ENCODE data around the gene TUBGCP4.

The TUBGCP4 gene

GRCh38 chr15:43433661-43434303 is 62.9 kb downstream of the TUBGCP4 start:
- no peak overlapping the region for H3K4me3 ChIP-seq
- H3K9me3 ChIP-seq: no peaks in the 10 kb centered on the region
- intact Hi-C loops (cut with DNase I; ENCODE audit: low total_unique reads): no loop called here
- no peak overlapping the region for H3K27ac ChIP-seq
- TF ChIP-seq, protein P1, sequence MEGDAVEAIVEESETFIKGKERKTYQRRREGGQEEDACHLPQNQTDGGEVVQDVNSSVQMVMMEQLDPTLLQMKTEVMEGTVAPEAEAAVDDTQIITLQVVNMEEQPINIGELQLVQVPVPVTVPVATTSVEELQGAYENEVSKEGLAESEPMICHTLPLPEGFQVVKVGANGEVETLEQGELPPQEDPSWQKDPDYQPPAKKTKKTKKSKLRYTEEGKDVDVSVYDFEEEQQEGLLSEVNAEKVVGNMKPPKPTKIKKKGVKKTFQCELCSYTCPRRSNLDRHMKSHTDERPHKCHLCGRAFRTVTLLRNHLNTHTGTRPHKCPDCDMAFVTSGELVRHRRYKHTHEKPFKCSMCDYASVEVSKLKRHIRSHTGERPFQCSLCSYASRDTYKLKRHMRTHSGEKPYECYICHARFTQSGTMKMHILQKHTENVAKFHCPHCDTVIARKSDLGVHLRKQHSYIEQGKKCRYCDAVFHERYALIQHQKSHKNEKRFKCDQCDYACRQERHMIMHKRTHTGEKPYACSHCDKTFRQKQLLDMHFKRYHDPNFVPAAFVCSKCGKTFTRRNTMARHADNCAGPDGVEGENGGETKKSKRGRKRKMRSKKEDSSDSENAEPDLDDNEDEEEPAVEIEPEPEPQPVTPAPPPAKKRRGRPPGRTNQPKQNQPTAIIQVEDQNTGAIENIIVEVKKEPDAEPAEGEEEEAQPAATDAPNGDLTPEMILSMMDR (IDR thresholded peaks at IDR 0.05): no peak
- no peaks in the 10 kb centered on the region for H3K27me3 ChIP-seq
- peaks cover 19 to 74% (median 52%) of the 10 kb centered on the region in 3 donors for H3K36me3 ChIP-seq
- no peaks in the 10 kb centered on the region for H3K4me1 ChIP-seq
- no peak for DNase-seq

DNA sequence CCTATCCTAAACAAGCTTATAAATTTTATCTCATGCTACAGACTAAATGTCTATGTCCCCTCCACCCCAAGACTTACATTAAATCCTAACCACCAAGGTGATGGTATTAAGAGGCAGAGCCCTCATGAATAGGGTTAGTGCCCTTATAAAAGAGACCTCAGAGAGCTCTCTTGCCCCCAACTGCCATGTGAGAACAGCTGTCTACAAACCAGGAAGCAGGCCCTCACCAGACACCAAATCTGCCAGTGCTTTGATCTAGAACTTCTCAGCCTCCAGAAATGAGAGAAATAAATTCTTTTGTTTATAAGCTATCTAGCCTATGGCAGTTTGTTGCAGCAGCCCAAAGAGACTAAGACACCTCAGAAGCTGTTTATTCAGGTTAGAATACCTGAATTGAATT is 63.5 kb downstream of the TUBGCP4 start:
- no peak overlapping the region for H3K4me3 ChIP-seq
- intact Hi-C loops (cut with DNase I; ENCODE audit: low total_unique reads): no loop called here
- TF ChIP-seq, protein P1 (IDR thresholded peaks at IDR 0.05): no peak
- H3K27me3 ChIP-seq: no peaks in the 10 kb centered on the region
- no peaks in the 10 kb centered on the region for H3K9me3 ChIP-seq
- no peak overlapping the region for H3K27ac ChIP-seq
- no peaks in the 10 kb centered on the region for H3K4me1 ChIP-seq
- no peak for DNase-seq
- peaks cover 19 to 79% (median 46%) of the 10 kb centered on the region in 3 donors for H3K36me3 ChIP-seq

DNA sequence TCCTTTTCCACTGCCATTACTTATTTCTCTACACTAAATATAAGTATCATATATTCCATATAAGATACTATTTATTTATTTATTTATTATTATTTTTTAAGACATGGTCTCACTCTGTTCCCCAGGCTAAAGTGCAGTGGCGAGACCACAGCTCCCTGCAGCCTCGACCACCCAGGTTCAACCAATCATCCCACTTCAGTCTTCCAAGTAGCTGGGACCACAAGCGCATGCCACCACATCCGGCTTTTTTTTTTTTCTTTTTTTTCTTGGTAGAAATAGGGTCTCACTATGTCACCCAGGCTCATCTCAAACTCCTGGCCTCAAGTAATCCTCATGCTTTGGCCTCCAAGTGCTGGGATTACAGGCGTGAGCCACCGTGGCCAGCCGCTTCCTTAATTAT is 65.5 kb downstream of the TUBGCP4 start:
- H3K27ac ChIP-seq: no peak overlapping the region
- DNase-seq: no peak
- H3K36me3 ChIP-seq: peaks cover 15 to 60% (median 29%) of the 10 kb centered on the region in 3 donors
- H3K27me3 ChIP-seq: no peaks in the 10 kb centered on the region
- H3K9me3 ChIP-seq: no peaks in the 10 kb centered on the region
- no peak overlapping the region for H3K4me3 ChIP-seq
- intact Hi-C loops (cut with DNase I; ENCODE audit: low total_unique reads): no loop called here
- peaks cover 0 to 9% (median 2%) of the 10 kb centered on the region in 4 donors for H3K4me1 ChIP-seq
- TF ChIP-seq, protein P1 (IDR thresholded peaks at IDR 0.05): no peak

DNA sequence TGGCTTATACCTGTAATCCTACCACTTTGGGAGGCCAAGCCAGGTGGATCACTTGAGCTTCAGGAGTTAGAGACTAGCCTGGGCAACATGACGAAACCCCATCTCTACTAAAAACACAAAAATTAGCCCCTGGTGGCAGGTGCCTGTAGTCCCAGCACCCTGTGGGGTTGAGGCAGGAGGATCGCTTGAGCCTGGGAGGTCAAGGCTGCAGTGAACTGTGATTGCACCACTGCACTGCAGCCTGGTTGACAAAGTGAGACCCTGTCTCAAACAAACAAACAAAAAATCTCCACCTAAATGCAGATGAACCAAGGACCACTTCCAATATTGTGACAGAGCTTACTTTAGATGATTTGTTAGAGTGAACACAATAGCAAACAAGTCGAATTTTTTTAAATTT is 68.4 kb downstream of the TUBGCP4 start:
- Histone ChIP-seq H3K4me1 (peaks cover 0 to 14% (median 3%) of the 10 kb centered on the region in 4 donors), H3K27ac (no peak overlapping the region), H3K36me3 (peaks cover 15 to 39% (median 16%) of the 10 kb centered on the region in 3 donors), H3K9me3 (no peaks in the 10 kb centered on the region), H3K4me3 (no peak overlapping the region), H3K27me3 (no peaks in the 10 kb centered on the region)
- intact Hi-C loops (cut with DNase I; ENCODE audit: low total_unique reads): no loop called here
- DNase-seq: no peak
- TF ChIP-seq, protein P1 (IDR thresholded peaks at IDR 0.05): no peak

DNA sequence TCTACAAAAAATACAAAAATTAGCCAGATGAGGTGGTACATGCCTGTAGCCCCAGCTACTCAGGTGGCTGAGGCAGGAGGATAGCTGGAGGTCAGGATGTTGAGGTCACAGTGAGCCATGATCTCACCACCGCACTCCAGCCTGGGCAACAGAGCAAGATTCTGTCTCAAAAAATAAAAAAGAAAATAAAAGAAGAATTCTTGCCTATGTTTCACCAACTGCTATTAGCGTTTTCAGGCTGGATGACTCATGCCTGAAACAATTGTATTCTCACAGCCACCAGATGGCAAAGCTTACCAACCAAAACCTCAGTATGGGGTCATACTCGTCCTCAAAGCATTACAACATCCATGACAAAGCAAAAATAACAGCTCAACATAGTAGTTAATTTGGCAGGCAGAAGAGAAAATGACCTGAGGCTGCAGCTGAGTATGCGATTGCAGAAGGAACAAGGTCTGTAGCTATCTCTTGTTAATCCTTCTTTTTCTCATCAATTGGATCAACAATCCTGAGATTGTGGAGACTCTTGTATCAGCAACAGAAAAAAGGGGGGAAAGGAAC is 69.9 kb downstream of the TUBGCP4 start:
- intact Hi-C loops (cut with DNase I; ENCODE audit: low total_unique reads): no loop called here
- TF ChIP-seq, protein P1 (IDR thresholded peaks at IDR 0.05): peak; percentile 45 to 86
- no peaks in the 10 kb centered on the region for H3K27me3 ChIP-seq
- H3K9me3 ChIP-seq: no peaks in the 10 kb centered on the region
- H3K4me3 ChIP-seq: no peak overlapping the region
- H3K36me3 ChIP-seq: peaks cover 15 to 46% (median 16%) of the 10 kb centered on the region in 3 donors
- peak overlapping the region; percentile 36 to 56 for H3K27ac ChIP-seq
- peaks cover 0 to 14% (median 3%) of the 10 kb centered on the region in 4 donors for H3K4me1 ChIP-seq
- peak in 1 of 2 donors; percentile 56 for DNase-seq

Measured in tibial artery (tissue), 4 donors.